Stimulated activated CD4-positive, alpha-beta T cell treated with anti-CD3 and anti-CD28 coated beads, Interleukin-12 subunit alpha, Interleukin-12 subunit beta, amount 100 ng/mL, for 48 hours (primary cell): ENCODE results near the gene CCNB1.
"Not testable (repeated sequence)": the region's sequence is repeated elsewhere in the genome, so short reads cannot be mapped to it uniquely, and the experiment has no call there.

Source experiments
- DNase-seq, 3 donors: peaks; one replicate each; pipeline ENCODE4 v3.0.0-alpha.2; 2020; ENCODE audit warnings: low read depth in 2 of 3, low spot score in 1 of 3

The CCNB1 gene

GRCh38 chr5:69181659-69182293 lies 14.8 kb downstream of the CCNB1 start:
- not testable (repeated sequence) for DNase-seq

- DNase-seq, result no peak
Measured at GRCh38 chr5:69184621-69185020, 17.7 kb downstream of the CCNB1 start.

DNA sequence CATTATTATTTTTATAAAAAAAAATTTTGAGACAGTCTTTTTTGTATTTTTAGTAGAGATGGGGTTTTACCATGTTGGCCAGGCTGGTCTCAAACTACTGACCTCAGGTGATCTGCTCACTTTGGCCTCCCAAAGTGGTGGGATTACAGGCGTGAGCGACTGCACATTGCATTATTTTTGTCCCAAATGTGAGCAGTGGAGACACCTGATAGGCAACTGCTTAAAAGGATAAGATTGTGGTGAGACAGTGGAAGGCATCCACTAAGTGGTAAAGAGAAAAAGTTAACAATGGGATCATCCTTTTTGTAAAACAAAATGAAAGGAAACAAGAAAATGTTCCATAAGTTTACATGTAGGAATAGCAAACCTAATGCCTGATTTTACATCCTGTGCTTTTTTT lies 20.4 kb downstream of the CCNB1 start:
- no peak for DNase-seq

DNA sequence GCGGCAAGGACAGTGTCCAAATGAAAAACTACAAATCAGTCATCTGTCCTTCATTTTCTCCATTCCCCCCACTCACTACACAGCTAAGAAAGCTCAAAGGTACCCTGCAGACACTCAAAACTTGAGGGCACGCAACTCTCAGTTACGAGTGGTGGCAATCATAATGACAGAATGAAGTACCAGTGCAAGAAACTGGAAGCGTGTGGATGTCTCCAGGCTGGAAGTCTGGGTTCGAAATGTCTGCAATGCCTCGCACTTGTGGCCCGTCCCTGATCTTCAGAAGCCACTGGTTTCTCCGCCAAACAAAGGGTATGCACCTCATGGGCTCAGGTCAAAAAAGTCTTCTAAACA lies 21.8 kb downstream of the CCNB1 start:
- DNase-seq, result no peak

DNA sequence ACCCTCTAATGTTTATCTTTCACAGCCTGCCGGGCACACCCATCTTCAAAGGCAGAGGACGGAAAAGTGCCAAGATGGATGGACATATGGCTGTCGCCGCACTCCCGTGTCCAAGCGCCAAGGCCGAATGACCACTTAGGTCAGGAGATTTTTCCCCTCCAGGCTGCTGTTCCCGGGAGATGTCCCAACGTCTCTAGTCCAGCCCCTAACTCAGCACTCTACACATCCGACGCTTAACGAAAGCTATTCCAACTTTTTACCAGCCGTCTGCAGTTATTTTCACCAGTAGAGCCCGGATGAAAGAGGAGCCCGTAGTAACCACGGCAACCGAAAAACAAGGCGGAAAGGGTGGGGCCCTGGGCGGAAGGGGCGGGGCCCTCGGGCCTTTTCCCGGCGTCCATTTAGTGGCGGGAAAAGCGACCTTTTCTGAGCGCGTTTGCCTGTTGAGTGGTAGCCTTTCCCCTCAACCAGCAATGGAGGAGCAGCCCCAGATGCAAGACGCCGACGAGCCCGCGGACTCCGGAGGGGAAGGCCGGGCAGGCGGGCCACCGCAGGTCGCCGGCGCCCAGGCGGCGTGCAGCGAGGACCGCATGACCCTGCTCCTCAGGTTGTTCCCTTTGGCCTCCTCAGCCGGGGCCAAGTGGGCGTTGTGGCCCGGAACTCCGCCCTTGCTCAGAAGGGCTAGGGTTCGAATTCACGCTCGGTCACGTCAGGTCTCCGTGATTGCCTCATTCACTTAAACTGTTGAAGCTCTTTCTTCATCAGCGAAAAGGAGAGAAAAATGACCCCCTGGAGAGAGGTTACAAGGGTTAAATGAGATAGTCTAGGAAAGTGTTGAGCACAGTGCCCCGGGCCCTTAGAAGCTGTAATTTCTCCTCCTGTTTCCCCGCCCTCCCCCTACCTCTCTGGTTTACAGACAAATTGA lies 22.5 kb downstream of the CCNB1 start, which contains the start of gene CENPH:
CENPH (plus strand) TSS at position 422 of the 925 bp plus-strand sequence; CDS start at position 474, 52 bp downstream.
- DNase-seq, result peak; percentile 87 to 95 (median 89)

DNA sequence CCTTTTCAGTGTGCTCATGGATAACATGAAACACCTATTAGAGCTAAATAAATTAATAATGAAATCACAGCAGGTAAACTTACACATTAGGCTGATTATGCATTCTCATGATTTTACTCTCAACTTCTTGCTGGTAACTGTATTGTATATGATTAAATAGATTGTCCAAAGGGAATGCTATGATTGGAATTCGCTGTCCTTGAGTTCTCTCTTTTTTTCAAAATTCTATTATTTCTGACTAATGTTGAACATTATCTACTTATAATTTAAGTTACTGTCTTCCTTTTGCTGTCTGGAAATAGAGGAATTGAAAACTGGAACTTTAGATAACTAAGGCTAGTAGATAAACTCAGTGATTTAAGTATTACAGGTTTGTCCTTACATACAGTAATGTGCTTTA lies 35.5 kb downstream of the CCNB1 start:
- DNase-seq, result no peak

DNA sequence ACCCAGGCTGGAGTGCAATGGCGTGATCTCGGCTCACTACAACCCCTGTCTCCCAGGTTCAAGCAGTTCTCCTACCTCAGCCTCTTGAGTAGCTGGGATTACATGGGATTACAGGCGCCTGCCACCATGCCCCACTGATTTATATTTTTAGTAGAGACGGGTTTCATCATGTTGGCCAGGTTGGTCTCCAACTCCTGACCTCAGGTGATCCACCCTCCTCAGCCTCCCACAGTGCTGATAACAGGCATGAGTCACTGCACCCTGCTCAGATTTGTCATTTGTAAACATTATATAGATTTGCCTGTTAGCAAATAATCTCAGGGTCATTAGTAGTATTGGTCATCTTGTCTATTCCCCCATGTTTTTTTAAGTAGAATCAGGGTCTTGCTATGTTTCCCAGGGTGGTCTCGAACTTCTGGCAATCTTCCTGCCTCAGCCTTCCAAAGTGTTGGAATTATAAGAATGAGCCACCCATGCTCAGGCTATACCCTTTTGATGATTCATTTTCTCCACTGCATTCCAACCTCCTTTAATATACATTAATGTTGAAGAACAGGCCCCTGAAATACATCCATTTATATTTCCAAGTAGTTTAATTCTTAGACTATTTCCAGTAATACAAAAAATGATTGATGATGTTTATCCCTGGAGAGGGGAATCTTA lies 39.7 kb downstream of the CCNB1 start:
- no peak for DNase-seq

DNA sequence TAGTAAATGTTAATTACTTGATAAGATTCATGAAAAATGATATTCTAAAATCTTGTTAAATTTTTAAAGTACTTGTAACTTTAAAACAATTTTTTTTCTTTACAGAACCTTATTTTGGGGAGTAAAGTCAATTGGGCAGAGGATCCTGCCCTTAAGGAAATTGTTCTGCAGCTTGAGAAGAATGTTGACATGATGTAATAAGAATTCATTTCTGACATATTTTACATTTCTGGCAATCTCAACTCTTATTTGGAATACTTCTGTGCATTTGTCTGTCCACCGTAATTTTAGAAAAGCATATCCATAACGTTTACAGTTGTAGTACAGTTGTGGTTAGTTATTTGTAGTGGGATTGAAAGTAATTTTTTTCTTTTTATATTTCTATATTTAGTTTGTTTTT lies 42.7 kb downstream of the CCNB1 start:
- DNase-seq, result no peak

DNA sequence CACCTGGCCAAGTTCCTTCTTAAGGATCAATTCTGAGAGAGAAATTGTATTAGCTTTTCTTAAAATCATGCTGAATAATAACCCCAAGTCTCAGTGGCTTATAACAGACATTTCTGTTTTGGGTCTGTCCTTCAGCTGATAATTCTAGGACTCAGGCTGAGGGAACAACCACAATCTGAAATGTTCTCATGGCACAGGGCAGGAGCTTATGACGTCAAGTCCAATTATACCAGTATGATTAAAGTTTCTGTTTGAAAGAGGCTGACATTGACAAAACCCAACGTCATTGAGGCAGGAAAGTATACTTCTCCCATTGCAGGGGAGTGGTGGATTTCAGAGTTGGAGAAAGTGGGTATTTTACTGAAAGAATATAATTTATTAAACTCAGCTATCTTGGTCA lies 44.2 kb downstream of the CCNB1 start:
- DNase-seq, result no peak

GRCh38 chr5:69212022-69212421 lies 45.1 kb downstream of the CCNB1 start:
- no peak for DNase-seq

GRCh38 chr5:69213513-69214215 lies 46.7 kb downstream of the CCNB1 start:
- no peak for DNase-seq

- DNase-seq, result no peak
Measured at GRCh38 chr5:69217151-69217511, 50.2 kb downstream of the CCNB1 start.

DNA sequence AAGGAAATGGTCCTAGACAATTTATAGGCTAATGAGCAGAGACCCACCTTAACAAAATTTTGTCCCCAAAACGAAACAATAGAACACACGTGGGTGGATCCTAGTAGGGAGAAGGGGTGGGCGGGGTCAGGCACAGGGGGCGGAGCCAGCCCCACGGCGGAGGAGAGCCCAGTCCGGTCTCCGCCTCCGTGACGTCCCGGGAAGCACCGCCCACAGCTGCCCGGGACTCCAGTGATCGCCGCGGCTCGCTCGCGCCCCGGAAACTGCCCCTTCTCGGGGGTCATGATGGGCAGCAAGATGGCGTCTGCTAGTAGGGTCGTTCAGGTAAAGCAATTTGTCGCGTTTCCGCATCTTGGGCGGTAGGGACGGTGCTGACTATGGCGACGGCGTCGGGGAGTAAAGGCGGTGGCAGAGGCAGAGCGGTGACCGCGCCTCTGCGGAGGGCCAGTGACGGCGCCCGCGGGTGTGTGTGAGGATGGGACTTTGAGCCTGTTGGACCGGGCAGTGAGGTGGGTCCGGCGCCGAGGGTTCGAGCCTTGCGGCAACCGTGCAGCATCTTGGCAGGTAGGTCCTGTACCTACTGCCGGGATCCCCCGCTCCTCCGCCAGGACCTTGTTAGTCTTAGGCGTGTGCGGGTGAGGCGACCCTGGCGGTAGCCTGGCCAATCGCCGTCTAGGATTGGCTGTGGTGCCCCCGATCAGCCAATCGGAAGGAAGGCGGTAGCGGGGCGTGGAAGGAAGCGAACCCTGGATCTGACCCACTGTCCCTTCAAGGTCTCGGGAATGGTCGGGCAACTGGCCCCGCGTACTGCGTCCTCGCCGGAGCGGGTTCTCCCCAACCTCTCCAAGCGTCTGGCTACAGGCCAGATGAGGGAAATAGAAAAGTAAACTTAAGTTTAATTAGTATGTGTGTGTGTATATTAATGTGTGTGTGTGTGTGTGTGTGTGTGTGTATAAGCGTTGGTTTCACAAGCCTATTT lies 50.9 kb downstream of the CCNB1 start:
- DNase-seq, result peak; percentile 85 to 95 (median 90)

GRCh38 chr5:69219939-69220338 lies 53.0 kb downstream of the CCNB1 start:
- no peak for DNase-seq

- DNase-seq, result not testable (repeated sequence)
Measured at GRCh38 chr5:69220371-69220770, 53.4 kb downstream of the CCNB1 start.

GRCh38 chr5:69220833-69221232 lies 53.9 kb downstream of the CCNB1 start:
- not testable (repeated sequence) for DNase-seq

DNA sequence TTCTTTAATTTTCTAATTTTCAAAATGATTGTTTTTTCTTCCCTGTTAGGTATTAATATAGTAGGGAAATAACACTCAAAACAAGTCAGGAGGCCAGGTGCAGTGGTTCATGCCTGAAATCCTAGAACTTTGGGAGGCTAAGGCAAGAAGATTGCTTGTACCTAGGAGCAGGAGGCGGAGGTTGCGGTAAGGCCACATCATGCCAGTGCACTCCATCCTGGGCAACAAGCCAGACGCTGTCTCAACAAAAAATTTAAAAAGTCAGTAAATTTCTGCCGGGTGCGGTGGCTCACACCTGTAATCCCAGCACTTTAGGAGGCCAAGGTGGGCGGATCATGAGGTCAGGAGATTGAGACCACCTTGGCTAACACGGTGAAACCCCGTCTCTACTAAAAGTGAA lies 57.6 kb downstream of the CCNB1 start:
- no peak for DNase-seq

GRCh38 chr5:69225860-69226259 lies 58.9 kb downstream of the CCNB1 start:
- DNase-seq, result no peak
